Right atrium auricular region (tissue), 2 donors: Measurements from ENCODE around the gene ATG7. TPM values are rescaled to one million over a fixed set of nuclear protein-coding genes. Genes with fewer than 3 reads are reported as not detected.
A peak's percentile ranks its signal among the peaks of the same experiment; 100 is the strongest.

ENCODE experiments used
- DNase-seq: peaks from one replicate; pipeline ENCODE4 v3.0.0-alpha.2; 2019; ENCODE audit warnings: low spot score
- H3K27ac ChIP-seq, 2 donors: fragments of 200-600 bp; sonication (generic); 1 replicate in 1 of 2; 2 replicates in 1 of 2; pipeline ENCODE4 v1.5.1; 2016 to 2019
- H3K27me3 ChIP-seq, 2 donors: fragments of 200-600 bp; sonication (generic); one replicate each; pipeline versions ENCODE4 v1.5.1 to v1.6.0; 2017 to 2019
- H3K36me3 ChIP-seq: fragments of 200-600 bp; sonication (generic); one replicate; pipeline ENCODE4 v1.5.1; 2016
- H3K4me1 ChIP-seq, 2 donors: fragments of 200-600 bp; sonication (generic); one replicate each; pipeline versions ENCODE4 v1.5.1 to v1.6.0; 2017 to 2019
- H3K4me3 ChIP-seq, 2 donors: fragments of 200-600 bp; sonication (generic); 1 replicate in 1 of 2; 2 replicates in 1 of 2; pipeline ENCODE4 v1.5.1; 2017 to 2019; ENCODE audit warnings: mild to moderate bottlenecking in 1 of 2, moderate library complexity in 1 of 2
- H3K9me3 ChIP-seq, 2 donors: fragments of 200-600 bp; sonication (generic); one replicate each; pipeline ENCODE4 v1.5.1; 2019
- CTCF ChIP-seq, 2 donors: fragments of 200-600 bp; sonication (generic); IDR thresholded peaks; one replicate each; pipeline ENCODE4 v1.5.1; 2019; ENCODE audit warnings: antibody characterized with exemption in 2 of 2
- total RNA-seq, 2 donors: library from RNA; depleted of rRNA; stranded (reverse); fragments of >200 nt; gene quantifications; one replicate each; pipeline ENCODE4 v1.1.0, GENCODE V29; 2016

ATG7 gene
- total RNA-seq, 2 donors from 2014 or later: 15.2 to 23.8 TPM

GRCh38 chr3:11530153-11530721 is 258.0 kb downstream of the ATG7 start:
- H3K36me3 ChIP-seq: no peaks in the 10 kb centered on the region
- DNase-seq: peak; percentile 66

GRCh38 chr3:11532931-11533391 is 260.8 kb downstream of the ATG7 start:
- no peak for TF ChIP-seq CTCF (IDR thresholded peaks at IDR 0.05)
- Histone ChIP-seq H3K27me3 (no peaks in the 10 kb centered on the region), H3K27ac (no peak overlapping the region), H3K4me3 (no peak overlapping the region), H3K36me3 (no peaks in the 10 kb centered on the region), H3K9me3 (no peaks in the 10 kb centered on the region), H3K4me1 (peaks cover 0 to 34% of the 10 kb centered on the region in 2 donors)
- DNase-seq: no peak

More at GRCh38 chr3:11530153-11530721, 258.0 kb downstream of the ATG7 start:
- Histone ChIP-seq H3K27ac (peak overlapping the region; percentile 11 to 52), H3K9me3 (no peaks in the 10 kb centered on the region), H3K27me3 (no peaks in the 10 kb centered on the region), H3K4me1 (peaks cover 0 to 34% of the 10 kb centered on the region in 2 donors), H3K4me3 (no peak overlapping the region)
- peak in 1 of 2 donors; percentile 16 for TF ChIP-seq CTCF (IDR thresholded peaks at IDR 0.05)

- peaks cover 0 to 34% of the 10 kb centered on the region in 2 donors for H3K4me1 ChIP-seq
- no peaks in the 10 kb centered on the region for H3K36me3 ChIP-seq
- H3K4me3 ChIP-seq: no peak overlapping the region
- no peak for DNase-seq
- no peaks in the 10 kb centered on the region for H3K9me3 ChIP-seq
- H3K27me3 ChIP-seq: no peaks in the 10 kb centered on the region
- peak overlapping the region in 1 of 2 donors; percentile 16 for H3K27ac ChIP-seq
- no peak for TF ChIP-seq CTCF (IDR thresholded peaks at IDR 0.05)
Observed at GRCh38 chr3:11534011-11534792, 262.0 kb downstream of the ATG7 start.

DNA sequence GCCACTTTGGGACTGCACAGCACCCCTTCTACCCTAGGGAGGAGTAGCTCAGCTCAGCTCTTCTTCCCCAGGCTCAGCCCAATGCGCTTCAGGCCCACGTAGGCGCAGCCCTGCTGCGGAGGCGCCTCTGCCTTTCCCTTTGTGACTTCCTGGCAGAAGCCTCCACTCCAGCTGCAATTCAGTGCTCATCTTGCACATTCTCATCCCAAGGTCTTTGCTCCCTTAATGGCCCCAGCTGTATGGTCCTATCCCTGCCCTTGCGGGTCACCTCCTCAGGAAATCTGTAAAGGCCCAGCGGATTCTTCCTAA is 262.6 kb downstream of the ATG7 start:
- Histone ChIP-seq H3K27ac (peak overlapping the region in 1 of 2 donors; percentile 16), H3K27me3 (no peaks in the 10 kb centered on the region), H3K36me3 (no peaks in the 10 kb centered on the region), H3K4me3 (no peak overlapping the region), H3K4me1 (peaks cover 0 to 33% of the 10 kb centered on the region in 2 donors), H3K9me3 (no peaks in the 10 kb centered on the region)
- no peak for TF ChIP-seq CTCF (IDR thresholded peaks at IDR 0.05)
- no peak for DNase-seq

DNA sequence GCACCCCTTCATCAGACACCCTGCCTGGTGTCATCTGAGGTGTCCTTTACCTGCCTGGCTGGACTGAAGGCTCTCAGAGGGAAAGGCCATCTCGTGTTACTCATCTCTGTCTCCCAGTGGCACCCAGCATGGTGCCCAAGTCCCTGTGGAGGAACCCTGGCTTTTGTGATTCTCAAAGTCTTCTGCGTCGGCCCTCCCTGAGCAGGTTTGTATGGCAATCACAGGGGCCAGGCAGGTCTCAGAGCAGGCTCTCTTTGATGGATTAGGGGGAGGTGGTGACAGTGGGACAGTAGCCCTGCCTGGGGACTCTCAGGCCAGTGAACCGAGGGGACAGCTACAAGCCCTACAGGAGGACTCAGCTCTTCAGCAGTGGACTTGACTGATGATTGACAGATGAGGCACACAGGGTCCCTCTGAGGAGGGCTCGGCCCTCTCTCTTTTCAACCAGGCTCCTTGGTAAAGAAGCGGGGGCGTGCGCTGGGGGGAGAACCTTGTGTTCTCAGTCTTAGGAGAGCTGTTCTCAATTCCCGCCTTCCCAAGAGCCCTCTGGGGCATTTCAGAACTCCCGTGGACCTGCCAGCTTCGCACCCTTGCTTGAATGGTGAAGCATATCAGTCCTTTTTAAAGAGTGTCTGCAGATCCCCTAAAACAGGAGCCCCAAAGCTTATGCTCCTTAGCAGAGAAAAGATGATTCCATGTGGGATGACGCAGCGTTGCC is 263.2 kb downstream of the ATG7 start:
- no peaks in the 10 kb centered on the region for H3K36me3 ChIP-seq
- H3K27me3 ChIP-seq: no peaks in the 10 kb centered on the region
- H3K4me3 ChIP-seq: no peak overlapping the region
- H3K9me3 ChIP-seq: no peaks in the 10 kb centered on the region
- no peak overlapping the region for H3K27ac ChIP-seq
- DNase-seq: no peak
- TF ChIP-seq CTCF (IDR thresholded peaks at IDR 0.05): no peak
- H3K4me1 ChIP-seq: peaks cover 0 to 26% of the 10 kb centered on the region in 2 donors
